SU-DHL-6 (cell line): Measurements from ENCODE around the gene SF3B3.

Experiments
- H2AFZ ChIP-seq: fragments of 200-600 bp; sonication (generic); 2 replicates; pipeline ENCODE4 v1.6.1; 2014; ENCODE audit warnings: low read depth, mild to moderate bottlenecking, moderate library complexity, mixed read lengths, antibody characterized with exemption, low read length; ENCODE audit not compliant: severe bottlenecking
- H3F3A ChIP-seq: fragments of 200-600 bp; shearing (Covaris generic); 2 replicates; pipeline ENCODE4 v1.6.0; 2016; ENCODE audit warnings: antibody characterized with exemption, mild to moderate bottlenecking; ENCODE audit not compliant: insufficient read depth
- H3K27ac ChIP-seq: fragments of 200-600 bp; sonication (generic); 2 replicates; pipeline ENCODE4 v1.5.1; 2016; ENCODE audit warnings: low read depth, mild to moderate bottlenecking, low read length, moderate library complexity, mixed read lengths
- H3K27me3 ChIP-seq: fragments of 200-600 bp; sonication (generic), shearing (Covaris generic); 2 replicates; pipeline ENCODE4 v1.6.0; 2014; ENCODE audit warnings: mild to moderate bottlenecking, low read length
- H3K36me3 ChIP-seq: fragments of 200-600 bp; sonication (generic); 2 replicates; pipeline ENCODE4 v1.6.1; 2014; ENCODE audit warnings: mild to moderate bottlenecking, low read length, mixed read lengths
- H3K4me2 ChIP-seq: fragments of 300-600, 200-600 bp; shearing (Covaris generic), sonication (generic); 2 replicates; pipeline ENCODE4 v1.6.0; 2014; ENCODE audit warnings: low read length, low read depth, mild to moderate bottlenecking; ENCODE audit not compliant: poor library complexity, severe bottlenecking
- H3K4me3 ChIP-seq: fragments of 200-600 bp; sonication (generic); 2 replicates; pipeline ENCODE4 v1.5.1; 2014; ENCODE audit warnings: antibody characterized with exemption, low read length, mild to moderate bottlenecking, mixed read lengths; ENCODE audit not compliant: insufficient read depth, poor library complexity, severe bottlenecking
- H3K79me2 ChIP-seq: fragments of 200-600 bp; sonication (generic); 2 replicates; pipeline ENCODE4 v1.6.1; 2014; ENCODE audit warnings: mild to moderate bottlenecking, low read length, moderate library complexity; ENCODE audit not compliant: insufficient read depth
- H3K9ac ChIP-seq: fragments of 200-600 bp; sonication (generic); 2 replicates; pipeline ENCODE4 v1.7.0; 2014; ENCODE audit warnings: mild to moderate bottlenecking, low read length
- H3K9me2 ChIP-seq: fragments of 200-600 bp; sonication (generic); replicated peaks from 2 replicates; pipeline ENCODE4 v1.6.1; 2014; ENCODE audit warnings: low read length; ENCODE audit not compliant: insufficient read depth
- H3K9me3 ChIP-seq: fragments of 200-600 bp; sonication (generic); 2 replicates; pipeline ENCODE4 v1.6.1; 2014; ENCODE audit warnings: low read length, mixed read lengths; ENCODE audit not compliant: insufficient read depth
- H4K20me1 ChIP-seq: fragments of 200-600 bp; sonication (generic); 2 replicates; pipeline ENCODE4 v1.6.1; 2014; ENCODE audit warnings: low read depth, mild to moderate bottlenecking, antibody characterized with exemption, low read length, moderate library complexity, mixed read lengths
- EZH2phosphoT487 ChIP-seq: fragments of 200-600 bp; sonication (generic), shearing (Covaris generic); conservative IDR thresholded peaks from 2 replicates; pipeline ENCODE4 v1.6.1; 2018; ENCODE audit warnings: mild to moderate bottlenecking, antibody characterized with exemption, low read length, moderate library complexity, mixed read lengths
- TF ChIP-seq, protein P1 (sequence below): fragments of 200-600 bp; sonication (generic); IDR thresholded peaks from one replicate; pipeline ENCODE4 v1.5.1; 2017; ENCODE audit warnings: antibody characterized with exemption, mild to moderate bottlenecking, low read length, moderate library complexity; ENCODE audit not compliant: insufficient read depth, poor library complexity, severe bottlenecking

Gene SF3B3

DNA sequence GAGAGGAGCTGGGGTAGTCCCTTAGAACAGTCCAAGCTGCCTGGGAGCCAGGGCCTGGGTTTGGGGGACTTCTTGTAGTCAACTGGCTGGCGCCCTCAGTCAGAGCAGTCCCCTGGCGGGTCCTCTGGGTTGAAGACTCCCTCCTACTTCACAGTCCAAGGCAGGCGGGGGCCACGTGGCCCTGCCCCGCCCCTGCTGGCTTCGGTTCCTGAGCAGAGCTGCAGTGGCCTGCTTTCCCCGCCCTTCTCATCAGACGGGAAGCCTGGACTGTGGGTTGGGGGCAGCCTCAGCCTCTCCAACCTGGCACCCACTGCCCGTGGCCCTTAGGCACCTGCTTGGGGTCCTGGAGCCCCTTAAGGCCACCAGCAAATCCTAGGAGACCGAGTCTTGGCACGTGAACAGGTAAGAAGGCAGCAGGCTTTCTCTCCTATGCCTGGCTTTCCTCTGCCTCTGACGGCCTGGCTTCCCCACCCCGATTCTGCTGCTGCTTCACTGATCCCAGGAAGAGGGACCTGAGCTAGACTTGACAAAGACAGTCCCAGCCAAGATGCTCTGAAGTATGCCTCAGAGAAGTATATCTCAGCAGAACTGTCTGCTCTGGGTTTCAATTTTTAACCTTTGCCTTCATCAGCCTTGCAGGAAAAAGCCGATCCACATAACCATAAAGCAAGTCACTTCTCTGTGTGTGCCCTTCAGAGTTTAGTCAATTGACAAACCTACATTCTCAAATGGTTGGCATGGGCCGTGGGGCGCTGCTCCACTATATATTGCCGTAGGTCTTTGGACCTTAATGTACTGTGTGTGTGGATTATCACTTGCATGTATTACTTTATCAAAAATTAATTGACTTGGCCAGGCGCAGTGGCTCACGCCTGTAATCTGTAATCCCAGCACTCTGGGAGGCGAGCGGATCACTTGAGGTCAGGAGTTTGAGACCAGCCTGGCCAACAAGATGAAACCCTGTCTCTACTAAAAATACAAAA is 56.3 kb downstream of the SF3B3 start:
- TF ChIP-seq, protein P1, sequence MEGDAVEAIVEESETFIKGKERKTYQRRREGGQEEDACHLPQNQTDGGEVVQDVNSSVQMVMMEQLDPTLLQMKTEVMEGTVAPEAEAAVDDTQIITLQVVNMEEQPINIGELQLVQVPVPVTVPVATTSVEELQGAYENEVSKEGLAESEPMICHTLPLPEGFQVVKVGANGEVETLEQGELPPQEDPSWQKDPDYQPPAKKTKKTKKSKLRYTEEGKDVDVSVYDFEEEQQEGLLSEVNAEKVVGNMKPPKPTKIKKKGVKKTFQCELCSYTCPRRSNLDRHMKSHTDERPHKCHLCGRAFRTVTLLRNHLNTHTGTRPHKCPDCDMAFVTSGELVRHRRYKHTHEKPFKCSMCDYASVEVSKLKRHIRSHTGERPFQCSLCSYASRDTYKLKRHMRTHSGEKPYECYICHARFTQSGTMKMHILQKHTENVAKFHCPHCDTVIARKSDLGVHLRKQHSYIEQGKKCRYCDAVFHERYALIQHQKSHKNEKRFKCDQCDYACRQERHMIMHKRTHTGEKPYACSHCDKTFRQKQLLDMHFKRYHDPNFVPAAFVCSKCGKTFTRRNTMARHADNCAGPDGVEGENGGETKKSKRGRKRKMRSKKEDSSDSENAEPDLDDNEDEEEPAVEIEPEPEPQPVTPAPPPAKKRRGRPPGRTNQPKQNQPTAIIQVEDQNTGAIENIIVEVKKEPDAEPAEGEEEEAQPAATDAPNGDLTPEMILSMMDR = no peak
- no peak for TF ChIP-seq EZH2phosphoT487
- H3K4me3 ChIP-seq = no peak overlapping the region
- no peak overlapping the region for H3K4me2 ChIP-seq
- H3K9me2 ChIP-seq = no peaks in the 10 kb centered on the region
- H3K9ac ChIP-seq = no peak overlapping the region
- H3F3A ChIP-seq = peaks cover 11% of the 10 kb centered on the region
- H3K27ac ChIP-seq = no peak overlapping the region
- no peak overlapping the region for H2AFZ ChIP-seq
- no peaks in the 10 kb centered on the region for H3K36me3 ChIP-seq
- no peaks in the 10 kb centered on the region for H3K27me3 ChIP-seq
- H3K79me2 ChIP-seq = no peaks in the 10 kb centered on the region
- H3K9me3 ChIP-seq = no peaks in the 10 kb centered on the region
- no peaks in the 10 kb centered on the region for H4K20me1 ChIP-seq

DNA sequence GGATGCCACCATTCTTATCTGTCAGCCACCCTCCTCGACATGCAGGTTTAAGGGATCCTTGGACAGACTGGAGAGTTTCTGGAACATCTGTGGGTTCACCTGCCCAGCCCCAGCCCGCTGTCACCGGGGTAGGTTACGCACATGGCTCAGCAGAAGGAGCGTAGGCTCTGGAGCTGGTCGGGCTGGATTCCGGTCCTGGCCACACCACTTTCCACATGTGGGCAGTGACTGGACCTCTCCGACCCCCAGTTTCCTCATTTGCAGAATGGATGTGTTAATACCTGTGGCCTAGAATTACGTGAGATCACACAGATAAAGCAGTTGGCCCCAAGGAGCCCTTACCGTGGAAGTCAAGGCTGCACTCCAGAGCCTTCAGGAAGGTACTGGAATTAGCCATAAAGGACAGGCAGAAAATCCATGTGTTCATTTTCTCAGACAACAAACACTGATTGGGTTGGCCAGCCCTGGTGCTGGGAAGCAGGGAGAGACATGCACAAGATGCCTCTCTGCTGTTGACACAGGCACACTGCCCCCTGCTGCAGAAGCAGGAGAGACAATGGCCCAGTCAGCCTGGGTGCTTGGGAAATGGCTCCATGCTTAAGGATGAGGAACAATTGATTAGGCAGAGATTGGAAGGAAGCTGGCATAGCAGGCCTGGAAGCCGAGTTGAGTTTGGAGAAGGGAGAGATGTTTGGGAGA is 58.8 kb downstream of the SF3B3 start:
- no peaks in the 10 kb centered on the region for H3K9me2 ChIP-seq
- TF ChIP-seq, protein P1 = peak; percentile 25
- TF ChIP-seq EZH2phosphoT487 = no peak
- no peaks in the 10 kb centered on the region for H3K36me3 ChIP-seq
- H3K79me2 ChIP-seq = no peaks in the 10 kb centered on the region
- no peak overlapping the region for H3K4me2 ChIP-seq
- H3F3A ChIP-seq = no peaks in the 10 kb centered on the region
- no peak overlapping the region for H3K27ac ChIP-seq
- H3K9ac ChIP-seq = no peak overlapping the region
- H3K9me3 ChIP-seq = no peaks in the 10 kb centered on the region
- no peak overlapping the region for H2AFZ ChIP-seq
- H3K27me3 ChIP-seq = no peaks in the 10 kb centered on the region
- H3K4me3 ChIP-seq = no peak overlapping the region
- H4K20me1 ChIP-seq = no peaks in the 10 kb centered on the region

DNA sequence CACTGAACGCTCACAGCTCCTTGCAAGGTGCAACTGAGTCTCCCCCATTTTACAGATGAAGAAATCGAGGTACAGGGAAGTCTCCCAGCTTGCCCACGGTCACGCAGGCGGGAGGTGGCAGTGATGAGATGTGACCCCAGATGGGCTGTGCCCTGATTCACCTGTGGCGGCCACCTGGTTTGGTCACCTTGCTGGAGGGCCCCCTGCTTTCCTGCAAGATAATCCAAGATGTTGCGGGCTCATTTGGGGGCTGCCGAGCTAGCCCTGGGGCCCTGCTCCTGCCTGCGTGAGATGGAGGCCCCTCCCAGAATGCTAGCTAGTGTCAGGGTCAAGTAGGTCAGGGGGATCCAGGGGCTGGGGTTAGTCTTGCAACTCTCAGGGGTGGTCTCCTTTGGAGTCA is 63.1 kb downstream of the SF3B3 start:
- H3K36me3 ChIP-seq = no peaks in the 10 kb centered on the region
- no peak overlapping the region for H3K27ac ChIP-seq
- H4K20me1 ChIP-seq = no peaks in the 10 kb centered on the region
- no peaks in the 10 kb centered on the region for H3K27me3 ChIP-seq
- no peaks in the 10 kb centered on the region for H3K79me2 ChIP-seq
- H3K4me2 ChIP-seq = no peak overlapping the region
- H3K4me3 ChIP-seq = no peak overlapping the region
- H3F3A ChIP-seq = no peaks in the 10 kb centered on the region
- no peak overlapping the region for H3K9ac ChIP-seq
- H3K9me3 ChIP-seq = no peaks in the 10 kb centered on the region
- TF ChIP-seq, protein P1 = no peak
- no peak overlapping the region for H2AFZ ChIP-seq
- no peaks in the 10 kb centered on the region for H3K9me2 ChIP-seq
